ENCODE results near the gene FIP1L1. TPM values are rescaled to one million over a fixed set of nuclear protein-coding genes. Genes with fewer than 3 reads are reported as not detected.

The FIP1L1 gene
- polyA plus RNA-seq, 1 donor from 2014 or later = 89.0 TPM

DNA sequence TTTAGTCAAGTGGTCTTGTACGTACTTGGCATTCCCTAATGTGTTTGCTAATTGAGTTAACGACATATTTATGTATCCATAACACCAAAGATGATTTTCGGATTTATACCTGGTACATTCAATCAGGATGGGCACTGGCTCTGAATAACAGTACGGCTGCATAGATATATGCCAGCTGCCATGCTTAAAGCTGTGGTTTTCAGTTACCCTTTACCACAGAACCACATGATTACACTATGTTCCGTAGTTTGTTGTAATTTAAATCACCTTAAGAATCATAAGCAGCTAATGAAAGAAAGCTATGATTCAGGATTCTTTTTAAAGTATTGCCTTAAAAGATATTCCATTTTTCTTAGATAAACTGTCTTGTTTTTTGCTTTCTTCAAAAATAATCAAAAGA, 53.6 kb downstream of the FIP1L1 start:
- Histone ChIP-seq H3K4me3 (ENCODE audit: low read length) (no peak overlapping the region), H3K4me2 (ENCODE audit: low read length) (no peak overlapping the region), H2AFZ (ENCODE audit: low read depth, low read length) (no peak overlapping the region), H3K27me3 (ENCODE audit: insufficient read depth, low read depth, low read length) (no peaks in the 10 kb centered on the region), H4K20me1 (ENCODE audit: insufficient read depth) (no peaks in the 10 kb centered on the region), H3K36me3 (ENCODE audit: insufficient read depth, low read length) (peaks cover 16% of the 10 kb centered on the region), H3K9me3 (ENCODE audit: low read length) (no peaks in the 10 kb centered on the region), H3F3A (ENCODE audit: insufficient read depth, low read length, poor library complexity, severe bottlenecking) (no peaks in the 10 kb centered on the region), H3K79me2 (replicated peaks; ENCODE audit: insufficient read depth, low read length) (no peaks in the 10 kb centered on the region), H3K9ac (ENCODE audit: low read length) (no peak overlapping the region), H3K9me2 (ENCODE audit: insufficient read depth, low read length) (no peaks in the 10 kb centered on the region), H3K27ac (ENCODE audit: low read length) (no peak overlapping the region)
- no peak for TF ChIP-seq TAF1 (IDR thresholded peaks at IDR 0.05; ENCODE audit: low read depth)
- TF ChIP-seq SMC3 (conservative IDR thresholded peaks at IDR 0.05; ENCODE audit: poor library complexity) = no peak
- TF ChIP-seq EP300 (conservative IDR thresholded peaks at IDR 0.05; ENCODE audit: poor library complexity, severe bottlenecking) = no peak
- TF ChIP-seq MXI1 (conservative IDR thresholded peaks at IDR 0.05; ENCODE audit: poor library complexity, severe bottlenecking) = no peak
- TF ChIP-seq, protein P1, sequence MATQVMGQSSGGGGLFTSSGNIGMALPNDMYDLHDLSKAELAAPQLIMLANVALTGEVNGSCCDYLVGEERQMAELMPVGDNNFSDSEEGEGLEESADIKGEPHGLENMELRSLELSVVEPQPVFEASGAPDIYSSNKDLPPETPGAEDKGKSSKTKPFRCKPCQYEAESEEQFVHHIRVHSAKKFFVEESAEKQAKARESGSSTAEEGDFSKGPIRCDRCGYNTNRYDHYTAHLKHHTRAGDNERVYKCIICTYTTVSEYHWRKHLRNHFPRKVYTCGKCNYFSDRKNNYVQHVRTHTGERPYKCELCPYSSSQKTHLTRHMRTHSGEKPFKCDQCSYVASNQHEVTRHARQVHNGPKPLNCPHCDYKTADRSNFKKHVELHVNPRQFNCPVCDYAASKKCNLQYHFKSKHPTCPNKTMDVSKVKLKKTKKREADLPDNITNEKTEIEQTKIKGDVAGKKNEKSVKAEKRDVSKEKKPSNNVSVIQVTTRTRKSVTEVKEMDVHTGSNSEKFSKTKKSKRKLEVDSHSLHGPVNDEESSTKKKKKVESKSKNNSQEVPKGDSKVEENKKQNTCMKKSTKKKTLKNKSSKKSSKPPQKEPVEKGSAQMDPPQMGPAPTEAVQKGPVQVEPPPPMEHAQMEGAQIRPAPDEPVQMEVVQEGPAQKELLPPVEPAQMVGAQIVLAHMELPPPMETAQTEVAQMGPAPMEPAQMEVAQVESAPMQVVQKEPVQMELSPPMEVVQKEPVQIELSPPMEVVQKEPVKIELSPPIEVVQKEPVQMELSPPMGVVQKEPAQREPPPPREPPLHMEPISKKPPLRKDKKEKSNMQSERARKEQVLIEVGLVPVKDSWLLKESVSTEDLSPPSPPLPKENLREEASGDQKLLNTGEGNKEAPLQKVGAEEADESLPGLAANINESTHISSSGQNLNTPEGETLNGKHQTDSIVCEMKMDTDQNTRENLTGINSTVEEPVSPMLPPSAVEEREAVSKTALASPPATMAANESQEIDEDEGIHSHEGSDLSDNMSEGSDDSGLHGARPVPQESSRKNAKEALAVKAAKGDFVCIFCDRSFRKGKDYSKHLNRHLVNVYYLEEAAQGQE (IDR thresholded peaks at IDR 0.05; ENCODE audit: borderline replicate concordance) = no peak
- no peak for TF ChIP-seq EZH2 (IDR thresholded peaks at IDR 0.05; ENCODE audit: borderline replicate concordance, insufficient read depth, low read length, poor library complexity, severe bottlenecking)
- TF ChIP-seq, protein P2, sequence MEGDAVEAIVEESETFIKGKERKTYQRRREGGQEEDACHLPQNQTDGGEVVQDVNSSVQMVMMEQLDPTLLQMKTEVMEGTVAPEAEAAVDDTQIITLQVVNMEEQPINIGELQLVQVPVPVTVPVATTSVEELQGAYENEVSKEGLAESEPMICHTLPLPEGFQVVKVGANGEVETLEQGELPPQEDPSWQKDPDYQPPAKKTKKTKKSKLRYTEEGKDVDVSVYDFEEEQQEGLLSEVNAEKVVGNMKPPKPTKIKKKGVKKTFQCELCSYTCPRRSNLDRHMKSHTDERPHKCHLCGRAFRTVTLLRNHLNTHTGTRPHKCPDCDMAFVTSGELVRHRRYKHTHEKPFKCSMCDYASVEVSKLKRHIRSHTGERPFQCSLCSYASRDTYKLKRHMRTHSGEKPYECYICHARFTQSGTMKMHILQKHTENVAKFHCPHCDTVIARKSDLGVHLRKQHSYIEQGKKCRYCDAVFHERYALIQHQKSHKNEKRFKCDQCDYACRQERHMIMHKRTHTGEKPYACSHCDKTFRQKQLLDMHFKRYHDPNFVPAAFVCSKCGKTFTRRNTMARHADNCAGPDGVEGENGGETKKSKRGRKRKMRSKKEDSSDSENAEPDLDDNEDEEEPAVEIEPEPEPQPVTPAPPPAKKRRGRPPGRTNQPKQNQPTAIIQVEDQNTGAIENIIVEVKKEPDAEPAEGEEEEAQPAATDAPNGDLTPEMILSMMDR (IDR thresholded peaks at IDR 0.05; ENCODE audit: poor library complexity, severe bottlenecking) = no peak
- no peak for TF ChIP-seq RAD21 (conservative IDR thresholded peaks at IDR 0.05)
- no peak for TF ChIP-seq POLR2AphosphoS5 (IDR thresholded peaks at IDR 0.05)

DNA sequence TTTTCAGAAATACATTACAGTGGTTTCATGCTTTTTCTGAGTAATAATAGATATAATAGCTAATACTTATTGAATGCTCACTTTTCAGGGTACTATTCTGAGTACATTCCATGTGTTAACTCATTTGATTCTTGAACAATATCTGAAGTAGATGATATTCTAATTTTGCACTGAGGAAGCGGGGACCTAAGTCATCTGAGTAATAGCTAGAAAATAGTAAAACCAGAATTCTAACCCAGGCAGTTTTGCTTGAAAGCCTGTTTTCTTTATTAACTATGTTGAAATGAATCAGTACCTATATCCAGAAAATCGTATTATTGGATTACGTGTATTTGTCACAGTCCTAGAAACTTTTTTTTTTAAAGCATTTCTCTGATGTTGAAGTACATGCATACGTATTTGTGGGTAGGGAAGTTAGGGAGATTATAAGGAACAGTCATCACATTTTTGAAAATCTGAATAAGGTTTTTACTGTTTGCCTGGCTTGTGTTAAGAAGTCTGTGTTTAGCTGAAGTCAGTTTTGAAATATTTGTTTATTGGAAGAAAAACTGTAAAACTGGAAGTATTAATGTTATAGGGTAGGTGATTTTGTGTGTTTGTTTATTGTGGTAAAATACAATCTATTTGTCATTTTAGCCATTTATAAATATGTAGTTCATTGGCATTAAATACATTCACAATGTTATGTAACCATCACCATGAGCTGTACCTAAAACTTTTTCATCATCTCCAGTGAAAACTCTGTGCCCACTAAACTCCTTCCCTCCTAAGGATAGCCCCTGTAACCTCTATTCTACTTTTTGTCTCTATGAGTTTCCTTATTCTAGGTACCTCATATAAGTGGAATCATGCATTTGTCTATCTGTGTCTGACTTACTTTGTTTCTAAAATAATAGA, 55.3 kb downstream of the FIP1L1 start:
- Histone ChIP-seq H4K20me1 (ENCODE audit: insufficient read depth) (no peaks in the 10 kb centered on the region), H3K9me3 (ENCODE audit: low read length) (no peaks in the 10 kb centered on the region), H3F3A (ENCODE audit: insufficient read depth, low read length, poor library complexity, severe bottlenecking) (no peaks in the 10 kb centered on the region), H2AFZ (ENCODE audit: low read depth, low read length) (no peak overlapping the region), H3K9me2 (ENCODE audit: insufficient read depth, low read length) (no peaks in the 10 kb centered on the region), H3K36me3 (ENCODE audit: insufficient read depth, low read length) (peaks cover 16% of the 10 kb centered on the region), H3K27me3 (ENCODE audit: insufficient read depth, low read depth, low read length) (no peaks in the 10 kb centered on the region), H3K9ac (ENCODE audit: low read length) (no peak overlapping the region), H3K4me3 (ENCODE audit: low read length) (no peak overlapping the region), H3K79me2 (replicated peaks; ENCODE audit: insufficient read depth, low read length) (no peaks in the 10 kb centered on the region), H3K4me2 (ENCODE audit: low read length) (no peak overlapping the region), H3K27ac (ENCODE audit: low read length) (no peak overlapping the region)
- TF ChIP-seq EZH2 (IDR thresholded peaks at IDR 0.05; ENCODE audit: borderline replicate concordance, insufficient read depth, low read length, poor library complexity, severe bottlenecking) (no peak), POLR2AphosphoS5 (IDR thresholded peaks at IDR 0.05) (no peak), SMC3 (conservative IDR thresholded peaks at IDR 0.05; ENCODE audit: poor library complexity) (no peak), RAD21 (conservative IDR thresholded peaks at IDR 0.05) (no peak), TAF1 (IDR thresholded peaks at IDR 0.05; ENCODE audit: low read depth) (no peak), MXI1 (conservative IDR thresholded peaks at IDR 0.05; ENCODE audit: poor library complexity, severe bottlenecking) (no peak), EP300 (conservative IDR thresholded peaks at IDR 0.05; ENCODE audit: poor library complexity, severe bottlenecking) (no peak)
- TF ChIP-seq, protein P2 (IDR thresholded peaks at IDR 0.05; ENCODE audit: poor library complexity, severe bottlenecking) = no peak
- TF ChIP-seq, protein P1 (IDR thresholded peaks at IDR 0.05; ENCODE audit: borderline replicate concordance) = no peak
